T-helper 2 cell treated with Interferon-gamma antibody and Interleukin-4, amounts not matched to agents 5 μg/mL and 100 μg/mL, for 36 hours (primary cell): ENCODE results near the gene RBL1.
"Not testable (repeated sequence)": the region's sequence is repeated elsewhere in the genome, so short reads cannot be mapped to it uniquely, and the experiment has no call there.

Experiments
- DNase-seq: peaks from one replicate; pipeline ENCODE4 v3.0.0; 2021; ENCODE audit warnings: low spot score
- H3K27ac Mint-ChIP-seq: one replicate; pipeline ENCODE4 v1.8.0; 2021; ENCODE audit warnings: mild to moderate bottlenecking, mixed read lengths
- H3K27me3 Mint-ChIP-seq: one replicate; pipeline ENCODE4 v1.8.0; 2021; ENCODE audit warnings: low read depth, mixed read lengths
- H3K36me3 Mint-ChIP-seq: one replicate; pipeline ENCODE4 v1.8.0; 2021; ENCODE audit warnings: low read depth, mixed read lengths
- H3K4me1 Mint-ChIP-seq: one replicate; pipeline ENCODE4 v1.8.0; 2021; ENCODE audit warnings: low read depth, mixed read lengths
- H3K4me3 Mint-ChIP-seq: one replicate; pipeline ENCODE4 v1.8.0; 2022; ENCODE audit warnings: mild to moderate bottlenecking, moderate library complexity, mixed read lengths
- H3K9me3 Mint-ChIP-seq: one replicate; pipeline ENCODE4 v1.8.0; 2021; ENCODE audit warnings: mixed read lengths

Gene RBL1

DNA sequence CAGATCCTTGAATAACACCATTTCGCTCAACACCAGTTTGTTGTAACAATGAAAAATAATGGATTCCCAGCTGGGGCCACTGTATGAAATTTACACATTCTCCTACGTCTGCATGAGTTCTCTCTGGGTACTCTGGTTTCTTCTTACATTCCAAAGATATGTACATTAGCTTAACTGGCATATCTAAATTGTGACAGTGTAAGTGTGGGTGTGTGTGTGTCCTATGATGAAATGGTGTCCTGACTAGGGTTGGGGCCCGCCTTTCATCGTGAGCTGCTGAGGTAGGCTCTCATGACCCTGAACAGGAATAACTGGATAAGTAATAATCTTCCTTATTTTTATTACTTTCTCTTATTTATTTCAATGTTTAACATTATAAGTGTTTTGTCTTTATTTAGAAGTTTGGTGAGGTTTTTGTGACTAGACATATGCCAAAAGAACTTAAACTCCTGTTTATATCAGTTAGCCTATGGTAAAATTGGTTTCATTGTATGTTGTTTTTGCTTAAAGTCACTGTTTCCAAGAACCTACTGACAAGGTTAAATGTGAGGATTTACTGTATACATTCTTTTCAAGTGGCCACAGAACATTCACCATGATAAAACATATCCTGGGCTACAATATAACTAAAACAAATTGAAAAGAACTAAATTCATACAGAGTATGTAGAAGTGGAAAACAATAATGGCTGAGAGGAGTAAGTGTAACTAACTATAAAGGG, 42.4 kb downstream of the RBL1 start:
- no peak for DNase-seq
- H3K36me3 Mint-ChIP-seq = peaks cover 69% of the 10 kb centered on the region
- no peaks in the 10 kb centered on the region for H3K9me3 Mint-ChIP-seq
- no peaks in the 10 kb centered on the region for H3K27me3 Mint-ChIP-seq
- no peak overlapping the region for H3K4me3 Mint-ChIP-seq
- peaks cover 11% of the 10 kb centered on the region for H3K4me1 Mint-ChIP-seq
- H3K27ac Mint-ChIP-seq = peak overlapping the region; percentile 35

DNA sequence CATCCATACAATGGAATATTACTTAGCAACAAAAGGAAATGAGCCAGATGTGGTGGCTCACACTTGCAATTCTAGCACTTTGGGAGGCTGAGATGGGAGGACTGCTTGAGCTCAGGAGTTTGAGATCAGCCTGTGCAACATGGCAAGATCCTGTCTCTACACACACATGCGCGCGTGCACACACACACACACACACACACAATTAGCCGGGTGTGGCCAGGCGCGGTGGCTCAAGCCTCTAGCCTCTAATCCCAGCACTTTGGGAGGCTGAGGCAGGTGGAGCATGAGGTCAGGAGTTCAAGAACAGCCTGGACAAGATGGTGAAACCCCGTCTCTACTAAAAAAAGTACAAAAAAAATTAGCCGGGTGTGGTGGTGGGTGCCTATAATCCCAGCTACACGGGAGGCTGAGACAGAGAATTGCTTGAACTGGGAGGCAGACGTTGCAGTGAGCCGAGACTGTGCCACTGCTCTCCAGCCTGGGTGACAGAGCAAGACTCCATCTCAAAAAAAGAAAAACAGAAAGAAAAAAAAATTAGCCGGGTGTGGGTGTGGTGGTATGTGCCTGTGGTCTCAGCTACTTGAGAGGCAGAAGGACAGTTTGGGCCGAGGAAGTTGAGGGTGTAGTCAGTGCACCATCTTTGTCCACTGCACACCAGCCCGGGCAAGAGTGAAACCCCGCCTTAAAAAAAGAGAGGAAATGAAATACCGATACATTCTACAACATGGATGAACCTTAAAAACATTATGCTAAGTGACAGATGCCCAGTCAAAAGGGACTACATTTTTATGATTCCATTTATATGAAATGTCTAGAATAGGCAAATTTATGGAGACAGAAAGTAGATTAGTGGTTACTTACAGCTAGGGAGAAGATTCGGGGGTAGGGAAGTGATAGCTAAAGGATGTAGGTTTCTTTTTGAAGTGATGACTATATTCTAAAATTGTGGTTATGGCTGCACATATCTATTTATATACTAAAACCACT, 52.5 kb downstream of the RBL1 start:
- Mint-ChIP-seq H3K4me3 (peak overlapping the region; percentile 85), H3K27ac (peak overlapping the region; percentile 100), H3K9me3 (no peaks in the 10 kb centered on the region), H3K4me1 (peaks cover 28% of the 10 kb centered on the region), H3K27me3 (no peaks in the 10 kb centered on the region), H3K36me3 (peaks cover 73% of the 10 kb centered on the region)
- DNase-seq = peak; percentile 44

DNA sequence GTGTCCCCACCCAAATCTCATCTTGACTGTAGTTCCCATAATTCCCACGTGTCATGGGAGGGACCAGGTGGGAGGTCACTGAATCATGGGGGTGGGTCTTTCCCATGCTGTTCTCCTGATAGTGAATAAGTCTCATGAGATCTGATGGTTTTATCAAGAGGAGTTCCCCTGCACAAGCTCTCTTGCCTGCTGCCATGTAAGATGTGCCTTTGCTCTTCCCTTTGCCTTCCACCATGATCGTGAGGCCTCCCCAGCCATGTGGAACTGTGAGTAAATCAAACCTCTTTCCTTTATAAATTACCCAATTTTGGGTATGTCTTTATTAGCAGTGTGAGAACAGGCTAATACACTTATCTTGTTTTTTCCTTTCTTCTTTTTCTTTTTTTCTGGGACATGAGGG, 56.4 kb downstream of the RBL1 start:
- H3K27ac Mint-ChIP-seq = not testable (repeated sequence)
- H3K36me3 Mint-ChIP-seq = peaks cover 67% of the 10 kb centered on the region

DNA sequence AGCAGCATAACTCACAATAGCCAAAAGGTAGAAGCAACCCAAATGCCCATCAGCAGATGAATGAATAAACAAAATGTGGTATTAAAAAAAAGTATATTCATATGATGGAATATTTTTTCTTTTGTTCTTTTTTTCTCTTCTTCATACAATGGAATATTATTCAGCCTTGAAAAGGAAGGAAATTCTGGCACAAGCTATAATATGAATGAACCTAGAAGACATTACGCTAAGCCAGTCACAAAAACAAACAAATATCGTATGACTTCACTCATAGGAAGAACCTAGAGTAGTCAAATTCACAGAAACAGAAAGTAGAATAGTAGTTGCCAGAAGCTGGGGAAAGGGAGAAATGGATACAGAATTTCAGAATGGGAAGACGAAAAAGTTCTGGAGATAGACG, 63.7 kb downstream of the RBL1 start:
- Mint-ChIP-seq H3K27me3 (no peaks in the 10 kb centered on the region), H3K36me3 (peaks cover 72% of the 10 kb centered on the region), H3K27ac (peak overlapping the region; percentile 41), H3K9me3 (peaks cover 18% of the 10 kb centered on the region), H3K4me1 (peaks cover 13% of the 10 kb centered on the region), H3K4me3 (no peak overlapping the region)
- no peak for DNase-seq

More for the DNA sequence above, 56.4 kb downstream of the RBL1 start:
- DNase-seq, H3K9me3 Mint-ChIP-seq, H3K4me3 Mint-ChIP-seq, H3K27me3 Mint-ChIP-seq: not testable (repeated sequence)
- H3K4me1 Mint-ChIP-seq = peaks cover 18% of the 10 kb centered on the region

DNA sequence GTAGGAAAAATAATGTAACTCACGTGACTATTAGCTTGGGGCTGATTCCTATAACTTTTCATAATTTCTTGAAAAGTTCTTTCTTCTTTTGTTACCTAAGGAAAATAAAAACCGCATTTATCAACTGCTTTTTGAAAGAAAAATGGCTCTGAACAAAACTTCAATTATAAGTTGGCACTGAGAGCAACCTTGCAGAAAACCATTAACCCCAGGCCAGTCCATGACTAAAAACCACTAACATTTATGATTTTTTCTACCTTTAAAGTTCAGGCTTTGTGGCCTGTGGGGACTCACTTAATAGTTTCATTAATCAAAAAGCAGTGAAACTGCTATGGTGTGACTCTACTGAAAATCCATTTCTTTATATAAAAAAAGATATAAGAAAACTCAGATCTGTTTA, 75.2 kb downstream of the RBL1 start:
- peaks cover 27% of the 10 kb centered on the region for H3K4me1 Mint-ChIP-seq
- H3K27me3 Mint-ChIP-seq = no peaks in the 10 kb centered on the region
- no peak overlapping the region for H3K4me3 Mint-ChIP-seq
- H3K9me3 Mint-ChIP-seq = no peaks in the 10 kb centered on the region
- H3K36me3 Mint-ChIP-seq = peaks cover 64% of the 10 kb centered on the region
- no peak for DNase-seq
- no peak overlapping the region for H3K27ac Mint-ChIP-seq

DNA sequence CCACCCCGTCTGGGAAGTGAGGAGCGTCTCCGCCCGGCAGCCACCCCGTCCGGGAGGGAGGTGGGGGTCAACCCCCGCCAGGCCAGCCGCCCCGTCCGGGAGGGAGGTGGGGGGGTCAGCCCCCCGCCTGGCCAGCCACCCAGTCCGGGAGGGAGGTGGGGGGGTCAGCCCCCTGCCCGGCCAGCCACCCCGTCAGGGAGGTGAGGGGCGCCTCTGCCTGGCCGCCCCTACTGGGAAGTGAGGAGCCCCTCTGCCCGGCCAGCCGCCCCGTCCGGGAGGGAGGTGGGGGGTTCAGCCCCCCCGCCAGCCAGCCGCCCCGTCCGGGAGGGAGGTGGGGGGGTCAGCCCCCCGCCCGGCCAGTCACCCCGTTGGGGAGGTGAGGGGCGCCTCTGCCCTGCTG, 83.2 kb downstream of the RBL1 start:
- DNase-seq, H3K4me3 Mint-ChIP-seq, H3K9me3 Mint-ChIP-seq, H3K27ac Mint-ChIP-seq, H3K27me3 Mint-ChIP-seq: not testable (repeated sequence)
- H3K36me3 Mint-ChIP-seq = peaks cover 49% of the 10 kb centered on the region
- H3K4me1 Mint-ChIP-seq = peaks cover 35% of the 10 kb centered on the region

DNA sequence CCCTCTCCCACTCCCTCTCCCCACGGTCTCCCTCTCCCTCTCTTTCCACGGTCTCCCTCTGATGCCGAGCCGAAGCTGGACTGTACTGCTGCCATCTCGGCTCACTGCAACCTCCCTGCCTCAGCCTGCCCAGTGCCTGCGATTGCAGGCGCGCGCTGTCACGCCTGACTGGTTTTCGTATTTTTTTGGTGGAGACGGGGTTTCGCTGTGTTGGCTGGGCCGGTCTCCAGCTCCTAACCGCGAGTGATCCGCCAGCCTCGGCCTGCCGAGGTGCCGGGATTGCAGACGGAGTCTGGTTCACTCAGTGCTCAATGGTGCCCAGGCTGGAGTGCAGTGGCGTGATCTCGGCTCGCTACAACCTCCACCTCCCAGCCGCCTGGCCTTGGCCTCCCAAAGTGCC, 83.9 kb downstream of the RBL1 start:
- not testable (repeated sequence) for H3K4me3 Mint-ChIP-seq, H3K27me3 Mint-ChIP-seq, DNase-seq, H3K9me3 Mint-ChIP-seq
- Mint-ChIP-seq H3K4me1 (peaks cover 29% of the 10 kb centered on the region), H3K36me3 (peaks cover 44% of the 10 kb centered on the region), H3K27ac (peak overlapping the region; percentile 63)

DNA sequence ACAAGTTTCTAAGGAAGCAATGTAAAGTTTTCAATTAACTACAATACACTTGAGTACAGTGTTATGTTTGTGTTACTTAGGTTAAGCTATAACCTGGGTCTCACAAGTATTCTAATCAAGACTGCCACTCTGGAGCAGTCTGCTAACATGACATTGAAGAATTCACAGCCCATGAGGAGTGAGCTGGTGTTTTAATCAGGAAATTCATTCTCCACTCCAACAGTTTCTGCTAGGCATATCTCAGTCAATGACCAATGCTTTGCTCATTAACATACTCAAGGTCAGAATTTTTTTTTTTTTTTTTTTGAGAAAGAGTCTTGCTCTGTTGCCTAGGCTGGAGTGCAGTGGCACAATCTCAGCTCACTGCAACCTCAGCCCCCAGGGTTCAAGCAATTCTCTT, 84.7 kb downstream of the RBL1 start:
- H3K27me3 Mint-ChIP-seq = no peaks in the 10 kb centered on the region
- H3K4me1 Mint-ChIP-seq = peaks cover 25% of the 10 kb centered on the region
- no peak for DNase-seq
- H3K36me3 Mint-ChIP-seq = peaks cover 40% of the 10 kb centered on the region
- no peak overlapping the region for H3K4me3 Mint-ChIP-seq
- H3K27ac Mint-ChIP-seq = no peak overlapping the region
- no peaks in the 10 kb centered on the region for H3K9me3 Mint-ChIP-seq

DNA sequence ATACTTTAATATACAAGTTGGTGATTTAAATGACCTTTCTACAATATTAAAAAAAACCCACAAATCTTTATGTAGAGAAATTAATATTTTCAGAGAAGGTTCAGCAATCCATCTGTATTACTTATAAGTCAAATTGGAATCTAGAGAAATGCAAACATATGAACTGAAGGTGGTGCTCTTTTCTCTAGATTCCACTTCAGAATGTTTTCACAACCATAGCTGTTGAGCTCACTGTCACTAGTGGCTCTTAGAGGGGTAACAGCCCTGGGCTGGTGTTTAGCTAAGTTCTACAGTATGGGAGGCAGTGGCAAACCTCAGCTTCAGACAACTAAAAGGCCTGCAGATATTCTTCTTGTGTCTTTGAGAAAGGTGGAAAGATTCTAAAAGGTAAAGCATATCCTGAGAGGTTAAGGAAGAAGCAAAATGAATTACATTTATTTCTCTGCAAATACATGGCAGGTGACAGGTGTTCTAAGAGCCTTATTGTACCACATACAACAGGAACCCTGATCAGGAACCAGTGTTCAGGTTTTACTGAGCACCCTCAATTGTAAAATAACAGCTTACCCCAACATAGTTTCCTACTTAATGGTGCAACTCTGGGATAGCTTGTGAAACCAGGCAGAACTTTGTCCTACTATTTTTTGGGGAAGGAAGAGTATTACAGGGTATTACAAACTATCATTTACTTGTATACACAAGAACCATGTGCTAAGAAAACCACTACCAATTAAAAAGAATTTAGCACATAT, 87.7 kb downstream of the RBL1 start:
- Mint-ChIP-seq H3K4me1 (peaks cover 22% of the 10 kb centered on the region), H3K27ac (peak overlapping the region; percentile 82), H3K36me3 (peaks cover 35% of the 10 kb centered on the region), H3K27me3 (no peaks in the 10 kb centered on the region), H3K4me3 (peak overlapping the region; percentile 3), H3K9me3 (no peaks in the 10 kb centered on the region)
- no peak for DNase-seq

DNA sequence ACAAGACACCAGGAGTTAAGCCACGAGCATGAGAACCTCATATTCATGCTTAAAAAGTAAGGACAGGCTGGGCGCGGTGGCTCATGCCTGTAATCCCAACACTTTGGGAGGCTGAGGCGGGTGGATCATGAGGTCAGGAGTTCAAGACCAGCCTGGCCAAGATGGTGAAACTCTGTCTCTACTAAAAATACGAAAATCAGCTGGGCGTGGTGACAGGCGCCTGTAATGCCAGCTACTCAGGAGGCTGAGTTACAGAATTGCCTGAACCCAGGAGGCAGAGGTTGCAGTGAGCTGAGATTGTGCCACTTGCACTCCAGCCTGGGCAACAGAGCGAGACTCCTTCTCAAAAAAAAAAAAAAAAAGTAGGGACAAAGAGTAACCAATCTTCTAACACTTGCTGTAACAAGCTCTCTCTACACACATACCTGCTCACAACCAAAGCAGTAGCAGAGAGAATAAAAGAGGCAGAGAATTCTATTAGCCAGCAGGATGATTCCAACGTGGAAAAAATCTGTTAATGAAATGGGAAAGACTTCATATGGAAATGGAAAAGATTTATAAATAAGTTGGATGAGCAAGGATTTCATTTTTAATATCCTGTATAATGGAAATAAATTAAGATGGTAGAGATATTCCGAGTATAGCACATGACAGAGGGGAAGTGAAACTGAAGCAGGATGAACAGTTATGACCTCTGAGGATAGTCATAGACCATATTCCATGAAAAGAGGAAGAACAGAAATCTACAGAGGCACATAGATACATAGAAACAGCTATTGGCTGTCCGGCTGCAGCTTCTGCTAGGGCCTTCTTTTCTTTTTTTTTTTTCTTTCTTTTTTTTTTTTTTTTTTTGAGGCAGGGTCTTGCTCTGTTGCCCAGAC, 90.5 kb downstream of the RBL1 start:
- peak overlapping the region; percentile 41 for H3K27ac Mint-ChIP-seq
- not testable (repeated sequence) for H3K9me3 Mint-ChIP-seq, DNase-seq, H3K4me3 Mint-ChIP-seq, H3K27me3 Mint-ChIP-seq
- H3K36me3 Mint-ChIP-seq = peaks cover 28% of the 10 kb centered on the region
- peaks cover 21% of the 10 kb centered on the region for H3K4me1 Mint-ChIP-seq

DNA sequence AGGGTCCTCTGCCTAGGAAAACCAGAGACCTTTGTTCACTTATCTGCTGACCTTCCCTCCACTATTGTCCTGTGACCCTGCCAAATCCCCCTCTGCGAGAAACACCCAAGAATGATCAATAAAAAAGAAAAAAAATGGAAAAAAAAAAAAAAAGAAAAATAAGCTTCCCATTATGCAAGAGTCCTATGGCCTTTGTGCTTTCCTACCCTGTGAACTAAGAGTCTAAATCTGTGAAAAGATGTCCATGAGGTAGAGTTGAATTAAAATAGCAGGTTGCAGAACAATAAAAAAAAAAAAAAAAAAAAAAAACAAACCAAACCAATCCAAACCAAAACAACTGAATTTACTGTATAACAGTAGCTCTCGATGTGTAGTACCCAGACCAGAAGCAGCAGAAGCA, 94.2 kb downstream of the RBL1 start:
- peaks cover 40% of the 10 kb centered on the region for H3K36me3 Mint-ChIP-seq
- not testable (repeated sequence) for H3K27me3 Mint-ChIP-seq, H3K4me3 Mint-ChIP-seq, DNase-seq, H3K9me3 Mint-ChIP-seq
- H3K27ac Mint-ChIP-seq = peak overlapping the region; percentile 36
- peaks cover 14% of the 10 kb centered on the region for H3K4me1 Mint-ChIP-seq

DNA sequence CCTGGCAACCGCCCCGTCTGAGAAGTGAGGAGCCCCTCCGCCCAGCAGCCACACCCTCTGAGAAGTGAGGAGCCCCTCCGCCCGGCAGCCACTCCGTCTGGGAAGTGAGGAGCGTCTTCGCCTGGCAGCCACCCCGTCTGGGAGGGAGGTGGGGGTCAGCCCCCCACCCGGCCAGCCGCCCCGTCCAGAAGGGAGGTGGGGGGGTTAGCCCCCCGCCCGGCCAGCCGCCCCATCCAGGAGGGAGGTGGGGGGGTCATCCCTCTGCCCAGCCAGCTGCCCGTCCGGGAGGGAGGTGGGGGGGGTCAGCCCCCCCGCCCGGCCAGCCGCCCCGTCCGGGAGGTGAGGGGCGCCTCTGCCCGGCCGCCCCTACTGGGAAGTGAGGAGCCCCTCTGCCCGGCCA, 95.6 kb downstream of the RBL1 start:
- not testable (repeated sequence) for H3K4me3 Mint-ChIP-seq, H3K27ac Mint-ChIP-seq, H3K9me3 Mint-ChIP-seq, H3K27me3 Mint-ChIP-seq, DNase-seq
- Mint-ChIP-seq H3K36me3 (peaks cover 50% of the 10 kb centered on the region), H3K4me1 (peaks cover 10% of the 10 kb centered on the region)

DNA sequence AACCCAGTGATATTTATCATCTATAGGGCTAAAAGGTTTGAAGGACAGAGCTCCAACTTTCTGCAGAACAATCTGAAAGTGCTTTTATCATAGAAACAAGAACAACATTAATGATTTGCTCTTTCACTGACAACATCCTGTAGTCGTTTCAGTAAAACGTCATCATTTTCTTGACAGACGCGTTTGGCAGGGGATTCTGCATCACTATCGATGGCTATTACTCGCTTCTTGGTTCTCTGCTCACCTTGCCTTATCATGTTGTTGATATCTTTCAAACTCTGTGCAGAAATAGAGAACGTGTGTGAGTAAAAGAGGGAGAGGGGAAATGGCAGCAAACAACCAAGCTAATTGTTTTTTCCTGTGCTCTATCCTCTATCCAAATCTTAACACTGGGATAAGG, 97.1 kb downstream of the RBL1 start:
- no peak overlapping the region for H3K4me3 Mint-ChIP-seq
- H3K27ac Mint-ChIP-seq = peak overlapping the region; percentile 75
- no peak for DNase-seq
- peaks cover 63% of the 10 kb centered on the region for H3K36me3 Mint-ChIP-seq
- no peaks in the 10 kb centered on the region for H3K27me3 Mint-ChIP-seq
- peaks cover 16% of the 10 kb centered on the region for H3K9me3 Mint-ChIP-seq
- H3K4me1 Mint-ChIP-seq = peaks cover 10% of the 10 kb centered on the region
